Suprapubic skin (tissue), 4 donors: ENCODE measurements around the gene DMGDH. TPM values are rescaled to one million over a fixed set of nuclear protein-coding genes. Genes with fewer than 3 reads are reported as not detected.

Source experiments
- DNase-seq, 2 donors: peaks; one replicate each; pipeline ENCODE4 v3.0.0-alpha.2; 2019; ENCODE audit warnings: low spot score in 2 of 2
- H3K27ac ChIP-seq: fragments of 200-600 bp; sonication (generic); one replicate; pipeline ENCODE4 v1.5.1; 2019
- H3K27me3 ChIP-seq: fragments of 200-600 bp; sonication (generic); one replicate; pipeline ENCODE4 v1.5.1; 2019
- H3K36me3 ChIP-seq: fragments of 200-600 bp; sonication (generic); one replicate; pipeline ENCODE4 v1.5.1; 2019
- H3K4me1 ChIP-seq: fragments of 200-600 bp; sonication (generic); one replicate; pipeline ENCODE4 v1.5.1; 2019
- H3K4me3 ChIP-seq: fragments of 200-600 bp; sonication (generic); one replicate; pipeline ENCODE4 v1.5.1; 2019; ENCODE audit warnings: mild to moderate bottlenecking
- H3K9me3 ChIP-seq: fragments of 200-600 bp; sonication (generic); one replicate; pipeline ENCODE4 v1.5.1; 2019
- CTCF ChIP-seq, 2 donors: fragments of 200-600 bp in 1 of 2; fragments of 450-650 bp in 1 of 2; sonication (generic) in 1 of 2; IDR thresholded peaks; one replicate each; pipeline ENCODE4 v1.5.1; 2016 to 2019; ENCODE audit warnings: antibody characterized with exemption in 2 of 2, mild to moderate bottlenecking in 1 of 2, moderate library complexity in 1 of 2
- EP300 ChIP-seq: sonication (generic); formaldehyde crosslinking; IDR thresholded peaks from one replicate; pipeline ENCODE4 v1.6.1; 2017; ENCODE audit warnings: antibody characterized with exemption
- POLR2A ChIP-seq, 2 donors: fragments of 450-650 bp; IDR thresholded peaks; one replicate each; pipeline ENCODE4 v1.6.1; 2017; ENCODE audit warnings: antibody characterized with exemption in 2 of 2, mild to moderate bottlenecking in 2 of 2, moderate library complexity in 2 of 2
- POLR2AphosphoS5 ChIP-seq, 3 donors: sonication (generic); formaldehyde crosslinking; IDR thresholded peaks; one replicate each; pipeline ENCODE4 v1.6.1; 2017; ENCODE audit warnings: antibody characterized with exemption in 3 of 3
- WGBS: methylation state at CpG from one replicate; pipeline ENCODE4 v1.1.5; 2018; 5-methylcytosine and 5-hydroxymethylcytosine counted together
- total RNA-seq, 4 donors: library from RNA; depleted of rRNA; stranded (reverse); fragments of >200 nt; gene quantifications; one replicate each; pipeline ENCODE4 v1.1.0, GENCODE V29; 2016

The DMGDH gene
- total RNA-seq, 4 donors from 2014 or later = 0.55 to 2.8 (median 1.1) TPM; not detected in 1

GRCh38 chr5:79109527-79110492 is 40.3 kb upstream of the DMGDH start:
- H3K27me3 ChIP-seq = peaks cover 26% of the 10 kb centered on the region
- no peak overlapping the region for H3K27ac ChIP-seq
- no peak overlapping the region for H3K4me3 ChIP-seq
- TF ChIP-seq POLR2AphosphoS5 (IDR thresholded peaks at IDR 0.05) (no peak), CTCF (IDR thresholded peaks at IDR 0.05) (peak in 1 of 2 donors; percentile 14)
- no peak for DNase-seq
- H3K9me3 ChIP-seq = no peaks in the 10 kb centered on the region
- peaks cover 10% of the 10 kb centered on the region for H3K4me1 ChIP-seq
- 60% methylated on average over 15 of the region's 15 CpGs for WGBS
- no peaks in the 10 kb centered on the region for H3K36me3 ChIP-seq

GRCh38 chr5:79108792-79109191 is 39.3 kb upstream of the DMGDH start:
- H3K4me1 ChIP-seq = peaks cover 10% of the 10 kb centered on the region
- H3K4me3 ChIP-seq = no peak overlapping the region
- H3K36me3 ChIP-seq = no peaks in the 10 kb centered on the region
- 90% methylated on average over 8 of the region's 8 CpGs for WGBS
- H3K27me3 ChIP-seq = peaks cover 22% of the 10 kb centered on the region
- TF ChIP-seq CTCF (IDR thresholded peaks at IDR 0.05) = no peak
- no peak for TF ChIP-seq POLR2AphosphoS5 (IDR thresholded peaks at IDR 0.05)
- TF ChIP-seq EP300 = no peak
- TF ChIP-seq POLR2A (IDR thresholded peaks at IDR 0.05) = no peak
- no peak for DNase-seq
- no peaks in the 10 kb centered on the region for H3K9me3 ChIP-seq
- H3K27ac ChIP-seq = no peak overlapping the region

- Histone ChIP-seq H3K27me3 (peaks cover 21% of the 10 kb centered on the region), H3K27ac (no peak overlapping the region), H3K4me3 (no peak overlapping the region), H3K9me3 (no peaks in the 10 kb centered on the region), H3K36me3 (no peaks in the 10 kb centered on the region), H3K4me1 (peaks cover 10% of the 10 kb centered on the region)
- 39% methylated on average over 3 of the region's 3 CpGs for WGBS
- no peak for TF ChIP-seq CTCF (IDR thresholded peaks at IDR 0.05)
- no peak for TF ChIP-seq EP300
- no peak for TF ChIP-seq POLR2A (IDR thresholded peaks at IDR 0.05)
- no peak for DNase-seq
These were observed 38.6 kb upstream of the DMGDH start for GRCh38 chr5:79108086-79108485.

- DNase-seq = no peak
- H3K27ac ChIP-seq = no peak overlapping the region
- H3K27me3 ChIP-seq = peaks cover 13% of the 10 kb centered on the region
- H3K36me3 ChIP-seq = no peaks in the 10 kb centered on the region
- no peak overlapping the region for H3K4me3 ChIP-seq
- no peak for TF ChIP-seq POLR2AphosphoS5 (IDR thresholded peaks at IDR 0.05)
- TF ChIP-seq CTCF (IDR thresholded peaks at IDR 0.05) = no peak
- TF ChIP-seq POLR2A (IDR thresholded peaks at IDR 0.05) = no peak
- TF ChIP-seq EP300 = no peak
- H3K4me1 ChIP-seq = peaks cover 7% of the 10 kb centered on the region
- 72% methylated on average over 7 of the region's 7 CpGs for WGBS
- no peaks in the 10 kb centered on the region for H3K9me3 ChIP-seq
These were observed 37.7 kb upstream of the DMGDH start for GRCh38 chr5:79107020-79107796.

- Histone ChIP-seq H3K9me3 (no peaks in the 10 kb centered on the region), H3K27me3 (no peaks in the 10 kb centered on the region), H3K27ac (no peak overlapping the region), H3K4me3 (no peak overlapping the region), H3K36me3 (no peaks in the 10 kb centered on the region), H3K4me1 (no peaks in the 10 kb centered on the region)
- 96% methylated on average over 2 of the region's 2 CpGs for WGBS
- DNase-seq = no peak
- TF ChIP-seq CTCF (IDR thresholded peaks at IDR 0.05) = no peak
- no peak for TF ChIP-seq POLR2A (IDR thresholded peaks at IDR 0.05)
These were observed 36.4 kb upstream of the DMGDH start for GRCh38 chr5:79105868-79106267.
